Measurements from ENCODE around the gene LRMDA.

- TF ChIP-seq CTCF (conservative IDR thresholded peaks at IDR 0.05; ENCODE audit: low read length), result no peak
- TF ChIP-seq EZH2phosphoT487 (IDR thresholded peaks at IDR 0.05; ENCODE audit: borderline replicate concordance, low read depth, low read length), result no peak
Observed at GRCh38 chr10:75825235-75825634, 393.8 kb downstream of the LRMDA start.

Data from OCI-LY7 (cell line).